ENCODE measurements around the gene AIM2.

GRCh38 chr1:159076438-159077119 is at the start of gene AIM2:
- TF ChIP-seq EZH2 (IDR thresholded peaks at IDR 0.05; ENCODE audit: low read depth) (no peak), CTCF (conservative IDR thresholded peaks at IDR 0.05) (no peak)

Measured in PC-9 (cell line).